ENCODE measurements around the gene FOXL1.

Gene FOXL1

GRCh38 chr16:86549076-86549892, 29.1 kb upstream of the FOXL1 start:
- DNase-seq (ENCODE audit: low read depth), result no peak

DNA sequence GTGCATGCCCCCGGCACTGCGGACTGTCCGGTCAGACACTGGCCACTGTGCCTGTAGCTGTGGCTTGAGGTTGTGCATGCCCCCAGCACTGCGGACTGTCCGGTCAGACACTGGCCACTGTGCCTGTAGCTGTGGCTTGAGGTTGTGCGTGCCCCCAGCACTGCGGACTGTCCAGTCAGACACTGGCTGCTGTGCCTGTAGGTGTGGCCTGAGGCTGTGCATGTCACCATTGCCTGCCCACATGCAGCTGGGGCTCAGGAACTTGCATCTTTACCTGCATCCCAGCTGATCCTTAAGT, 28.5 kb upstream of the FOXL1 start:
- DNase-seq (ENCODE audit: low read depth), result no peak

DNA sequence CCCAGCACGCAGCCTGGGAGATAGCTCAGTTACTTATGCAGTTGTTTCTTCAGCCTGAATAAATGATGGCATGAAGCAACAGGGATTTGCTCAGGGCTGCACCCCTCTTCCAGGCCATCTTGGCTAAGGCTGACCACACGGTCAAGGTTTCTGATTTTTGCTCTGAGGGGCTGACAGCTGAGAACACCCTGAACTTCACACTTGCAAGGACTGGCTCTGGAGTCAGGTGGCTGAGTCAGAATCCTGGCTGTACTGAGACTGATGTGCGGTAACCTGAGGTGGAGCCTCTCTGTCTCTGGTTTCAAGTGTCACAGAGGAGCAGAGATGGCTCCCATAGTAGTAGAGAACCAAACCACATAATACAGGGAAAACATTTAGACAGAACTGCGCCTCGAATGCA, 28.1 kb upstream of the FOXL1 start:
- no peak for DNase-seq (ENCODE audit: low read depth)

DNA sequence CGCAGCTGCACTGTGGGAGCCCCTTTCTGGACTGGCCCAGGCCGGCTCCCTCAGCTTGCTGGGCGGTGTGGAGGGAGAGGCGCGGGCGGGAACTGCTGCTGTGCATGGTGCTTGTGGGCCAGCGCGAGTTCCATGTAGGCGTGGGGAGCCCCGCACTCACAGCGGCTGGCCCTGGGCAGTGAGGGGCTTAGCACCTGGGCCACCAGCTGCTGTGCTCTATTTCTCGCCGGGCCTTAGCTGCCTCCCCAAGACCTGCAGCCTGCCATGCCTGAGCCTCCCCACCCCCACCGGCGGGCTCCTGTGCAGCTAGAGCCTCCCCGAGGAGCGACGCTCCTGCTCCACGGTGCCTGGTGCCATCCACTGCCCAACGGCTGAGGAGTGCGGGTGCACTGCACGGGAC, 25.0 kb upstream of the FOXL1 start:
- DNase-seq (ENCODE audit: low read depth), result no peak

- no peak for DNase-seq (ENCODE audit: low read depth)
Measured at GRCh38 chr16:86554599-86554916, 23.8 kb upstream of the FOXL1 start.

- no peak for DNase-seq (ENCODE audit: low read depth)
Measured at GRCh38 chr16:86554917-86555703, 23.2 kb upstream of the FOXL1 start, which contains the start of gene MTHFSD. Gene MTHFSD, minus strand, starts transcription at chr16:86555235. Its CDS starts 51 bp downstream, at chr16:86555184.

- DNase-seq (ENCODE audit: low read depth), result no peak
Measured at GRCh38 chr16:86555704-86556075, 22.7 kb upstream of the FOXL1 start.

- DNase-seq (ENCODE audit: low read depth), result no peak
Measured at GRCh38 chr16:86556576-86556975, 21.8 kb upstream of the FOXL1 start.

DNA sequence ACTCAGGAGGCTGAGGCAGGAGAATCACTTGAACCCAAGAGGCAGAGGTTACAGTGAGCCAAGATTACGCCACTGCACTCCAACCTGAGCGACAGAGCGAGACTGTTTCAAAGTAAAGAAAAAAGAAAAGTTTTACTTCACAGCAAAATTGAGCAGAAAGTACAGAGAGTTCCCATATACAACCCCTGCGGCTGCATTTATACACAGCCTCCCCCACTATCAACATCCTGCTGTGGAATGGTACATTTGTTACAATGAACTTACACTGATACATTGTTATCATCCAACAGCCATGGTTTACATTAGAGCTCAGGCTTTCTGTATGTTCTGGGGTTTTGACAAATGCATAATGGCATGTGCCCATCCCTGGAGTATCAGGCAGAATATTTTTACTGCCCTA, 20.8 kb upstream of the FOXL1 start:
- no peak for DNase-seq (ENCODE audit: low read depth)

GRCh38 chr16:86558355-86559193, 19.8 kb upstream of the FOXL1 start:
- no peak for DNase-seq (ENCODE audit: low read depth)

GRCh38 chr16:86559802-86560305, 18.5 kb upstream of the FOXL1 start:
- no peak for DNase-seq (ENCODE audit: low read depth)

- no peak for DNase-seq (ENCODE audit: low read depth)
Measured at GRCh38 chr16:86562356-86562755, 16.0 kb upstream of the FOXL1 start.

GRCh38 chr16:86563469-86564345, 14.6 kb upstream of the FOXL1 start:
- peak; percentile 75 for DNase-seq (ENCODE audit: low read depth)

- DNase-seq (ENCODE audit: low read depth), result no peak
Measured at GRCh38 chr16:86565181-86565631, 13.1 kb upstream of the FOXL1 start.

GRCh38 chr16:86565644-86566511, 12.5 kb upstream of the FOXL1 start:
- DNase-seq (ENCODE audit: low read depth), result no peak

DNA sequence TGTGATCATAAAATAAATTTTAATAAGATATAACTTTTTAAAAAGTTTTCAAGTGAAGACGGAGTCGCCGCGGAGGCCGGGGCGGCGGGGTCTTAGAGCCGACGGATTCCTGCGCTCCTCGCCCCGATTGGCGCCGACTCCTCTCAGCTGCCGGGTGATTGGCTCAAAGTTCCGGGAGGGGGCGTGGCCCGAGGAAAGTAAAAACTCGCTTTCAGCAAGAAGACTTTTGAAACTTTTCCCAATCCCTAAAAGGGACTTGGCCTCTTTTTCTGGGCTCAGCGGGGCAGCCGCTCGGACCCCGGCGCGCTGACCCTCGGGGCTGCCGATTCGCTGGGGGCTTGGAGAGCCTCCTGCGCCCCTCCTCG, 11.8 kb upstream of the FOXL1 start, which contains the start of gene FOXC2:
Gene FOXC2 (plus strand): TSS at position 229 of the 365 bp plus-strand sequence. CDS start 507 bp downstream, outside the sequence.
- DNase-seq (ENCODE audit: low read depth), result peak; percentile 83

DNA sequence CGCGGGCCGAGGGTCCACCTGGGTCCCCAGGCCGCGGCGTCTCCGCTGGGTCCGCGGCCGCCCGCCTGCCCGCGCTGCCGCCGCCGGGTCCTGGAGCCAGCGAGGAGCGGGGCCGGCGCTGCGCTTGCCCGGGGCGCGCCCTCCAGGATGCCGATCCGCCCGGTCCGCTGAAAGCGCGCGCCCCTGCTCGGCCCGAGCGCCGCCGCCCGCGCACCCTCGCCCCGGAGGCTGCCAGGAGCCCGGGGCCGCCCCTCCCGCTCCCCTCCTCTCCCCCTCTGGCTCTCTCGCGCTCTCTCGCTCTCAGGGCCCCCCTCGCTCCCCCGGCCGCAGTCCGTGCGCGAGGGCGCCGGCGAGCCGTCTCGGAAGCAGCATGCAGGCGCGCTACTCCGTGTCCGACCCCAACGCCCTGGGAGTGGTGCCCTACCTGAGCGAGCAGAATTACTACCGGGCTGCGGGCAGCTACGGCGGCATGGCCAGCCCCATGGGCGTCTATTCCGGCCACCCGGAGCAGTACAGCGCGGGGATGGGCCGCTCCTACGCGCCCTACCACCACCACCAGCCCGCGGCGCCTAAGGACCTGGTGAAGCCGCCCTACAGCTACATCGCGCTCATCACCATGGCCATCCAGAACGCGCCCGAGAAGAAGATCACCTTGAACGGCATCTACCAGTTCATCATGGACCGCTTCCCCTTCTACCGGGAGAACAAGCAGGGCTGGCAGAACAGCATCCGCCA, 11.2 kb upstream of the FOXL1 start:
- no peak for DNase-seq (ENCODE audit: low read depth)

- no peak for DNase-seq (ENCODE audit: low read depth)
Measured at GRCh38 chr16:86567701-86568581, 10.4 kb upstream of the FOXL1 start.

Data from non-pigmented ciliary epithelial cell (primary cell).